SK-N-SH treated with all-trans-retinoic acid at 6 μM for 48 hours (cell line): ENCODE data around the gene ZNF391.
"Not testable (repeated sequence)": the region's sequence is repeated elsewhere in the genome, so short reads cannot be mapped to it uniquely, and the experiment has no call there.

ENCODE experiments used
- ARNTL ChIP-seq: fragments of 450-650 bp; formaldehyde crosslinking; IDR thresholded peaks from 2 replicates; pipeline ENCODE4 v1.5.0; 2020; ENCODE audit warnings: low read depth, mild to moderate bottlenecking, moderate library complexity, borderline replicate concordance
- CSRNP3 ChIP-seq: fragments of 250-450 bp; sonication (Bioruptor Pico); IDR thresholded peaks from 2 replicates; pipeline ENCODE4 v1.5.1; 2021; ENCODE audit warnings: mild to moderate bottlenecking, moderate library complexity
- ISL1 ChIP-seq: fragments of 250-450 bp; sonication (Bioruptor Pico); IDR thresholded peaks from 2 replicates; pipeline ENCODE4 v2.1.2; 2022; ENCODE audit warnings: mild to moderate bottlenecking, moderate library complexity
- OSR1 ChIP-seq: fragments of 250-450 bp; sonication (Bioruptor Pico); IDR thresholded peaks from 2 replicates; pipeline ENCODE4 v1.8.0; 2022; ENCODE audit warnings: moderate library complexity, mild to moderate bottlenecking, inconsistent platforms
- RARB ChIP-seq: fragments of 250-450 bp; sonication (Bioruptor Pico); IDR thresholded peaks from 2 replicates; pipeline ENCODE4 v1.8.0; 2021; ENCODE audit warnings: mild to moderate bottlenecking, moderate library complexity
- SNAI2 ChIP-seq: fragments of 250-450 bp; sonication (Bioruptor Pico); IDR thresholded peaks from 2 replicates; pipeline ENCODE4 v1.5.0; 2020; ENCODE audit warnings: mild to moderate bottlenecking, moderate library complexity
- TCF4 ChIP-seq: fragments of 250-450 bp; sonication (Bioruptor Pico); IDR thresholded peaks from 2 replicates; pipeline ENCODE4 v1.8.0; 2021; ENCODE audit warnings: mild to moderate bottlenecking, moderate library complexity, borderline replicate concordance
- TSHZ2 ChIP-seq: fragments of 250-450 bp; sonication (Bioruptor Pico); IDR thresholded peaks from 2 replicates; pipeline ENCODE4 v1.5.0; 2020; ENCODE audit warnings: mild to moderate bottlenecking, moderate library complexity
- ZC3H10 ChIP-seq: fragments of 250-450 bp; sonication (Bioruptor Pico); IDR thresholded peaks from 2 replicates; pipeline ENCODE4 v1.5.1; 2021; ENCODE audit warnings: mild to moderate bottlenecking, moderate library complexity
- ZFP30 ChIP-seq: fragments of 450-650 bp; formaldehyde crosslinking; IDR thresholded peaks from 2 replicates; pipeline ENCODE4 v1.5.0; 2022; ENCODE audit warnings: mild to moderate bottlenecking, moderate library complexity
- ZNF565 ChIP-seq: fragments of 450-650 bp; formaldehyde crosslinking; conservative IDR thresholded peaks from 2 replicates; pipeline ENCODE4 v1.5.0; 2020; ENCODE audit warnings: low read depth, mild to moderate bottlenecking, moderate library complexity
- TF ChIP-seq, protein P1 (sequence below): fragments of 250-450 bp; sonication (Bioruptor Pico); IDR thresholded peaks from 2 replicates; pipeline ENCODE4 v1.5.1; 2020; ENCODE audit warnings: low read depth, mild to moderate bottlenecking, moderate library complexity
- TF ChIP-seq, protein P2 (sequence below): fragments of 250-450 bp; sonication (Bioruptor Pico); IDR thresholded peaks from 2 replicates; pipeline ENCODE4 v1.8.0; 2020; ENCODE audit warnings: mild to moderate bottlenecking, moderate library complexity, borderline replicate concordance

GRCh38 chr6:27381001-27381400 lies 7.6 kb upstream of the ZNF391 start:
- TF ChIP-seq TCF4 (CRISPR knock-in tag); ZC3H10 (CRISPR knock-in tag); ARNTL (CRISPR knock-in tag); RARB (CRISPR knock-in tag); ZNF565 (CRISPR knock-in tag); ISL1 (CRISPR knock-in tag); ZFP30 (CRISPR knock-in tag); SNAI2; CSRNP3; OSR1 (CRISPR knock-in tag); TSHZ2: not testable (repeated sequence)
- TF ChIP-seq, protein P1, sequence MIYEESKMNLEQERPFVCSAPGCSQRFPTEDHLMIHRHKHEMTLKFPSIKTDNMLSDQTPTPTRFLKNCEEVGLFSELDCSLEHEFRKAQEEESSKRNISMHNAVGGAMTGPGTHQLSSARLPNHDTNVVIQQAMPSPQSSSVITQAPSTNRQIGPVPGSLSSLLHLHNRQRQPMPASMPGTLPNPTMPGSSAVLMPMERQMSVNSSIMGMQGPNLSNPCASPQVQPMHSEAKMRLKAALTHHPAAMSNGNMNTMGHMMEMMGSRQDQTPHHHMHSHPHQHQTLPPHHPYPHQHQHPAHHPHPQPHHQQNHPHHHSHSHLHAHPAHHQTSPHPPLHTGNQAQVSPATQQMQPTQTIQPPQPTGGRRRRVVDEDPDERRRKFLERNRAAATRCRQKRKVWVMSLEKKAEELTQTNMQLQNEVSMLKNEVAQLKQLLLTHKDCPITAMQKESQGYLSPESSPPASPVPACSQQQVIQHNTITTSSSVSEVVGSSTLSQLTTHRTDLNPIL (CRISPR knock-in tag), result not testable (repeated sequence)
- TF ChIP-seq, protein P2, sequence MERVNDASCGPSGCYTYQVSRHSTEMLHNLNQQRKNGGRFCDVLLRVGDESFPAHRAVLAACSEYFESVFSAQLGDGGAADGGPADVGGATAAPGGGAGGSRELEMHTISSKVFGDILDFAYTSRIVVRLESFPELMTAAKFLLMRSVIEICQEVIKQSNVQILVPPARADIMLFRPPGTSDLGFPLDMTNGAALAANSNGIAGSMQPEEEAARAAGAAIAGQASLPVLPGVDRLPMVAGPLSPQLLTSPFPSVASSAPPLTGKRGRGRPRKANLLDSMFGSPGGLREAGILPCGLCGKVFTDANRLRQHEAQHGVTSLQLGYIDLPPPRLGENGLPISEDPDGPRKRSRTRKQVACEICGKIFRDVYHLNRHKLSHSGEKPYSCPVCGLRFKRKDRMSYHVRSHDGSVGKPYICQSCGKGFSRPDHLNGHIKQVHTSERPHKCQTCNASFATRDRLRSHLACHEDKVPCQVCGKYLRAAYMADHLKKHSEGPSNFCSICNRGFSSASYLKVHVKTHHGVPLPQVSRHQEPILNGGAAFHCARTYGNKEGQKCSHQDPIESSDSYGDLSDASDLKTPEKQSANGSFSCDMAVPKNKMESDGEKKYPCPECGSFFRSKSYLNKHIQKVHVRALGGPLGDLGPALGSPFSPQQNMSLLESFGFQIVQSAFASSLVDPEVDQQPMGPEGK (CRISPR knock-in tag), result not testable (repeated sequence)
